WERI-Rb-1 (cell line): ENCODE data around the gene ZNF507.

ENCODE experiments used
- DNase-seq: peaks from one replicate; pipeline ENCODE4 v3.0.0-alpha.2; 2020
- H3K27ac ChIP-seq: fragments of 250-450 bp; sonication (Bioruptor Pico); 2 replicates; pipeline ENCODE4 v1.5.1; 2020; ENCODE audit warnings: mild to moderate bottlenecking, moderate library complexity
- H3K27me3 ChIP-seq: fragments of 250-450 bp; sonication (Bioruptor Pico); 2 replicates; pipeline ENCODE4 v1.5.1; 2021; ENCODE audit warnings: mild to moderate bottlenecking, low read depth, moderate library complexity; ENCODE audit not compliant: insufficient read depth, severe bottlenecking
- H3K36me3 ChIP-seq: fragments of 250-450 bp; sonication (Bioruptor Pico); 2 replicates; pipeline ENCODE4 v1.5.1; 2020; ENCODE audit warnings: mild to moderate bottlenecking, moderate library complexity
- H3K4me3 ChIP-seq: 2 replicates; pipeline ENCODE4 v1.5.1; 2011; ENCODE audit warnings: low read depth, mild to moderate bottlenecking, control low read depth, low read length
- H3K9me3 ChIP-seq: fragments of 250-450 bp; sonication (Bioruptor Pico); 2 replicates; pipeline ENCODE4 v1.5.1; 2021; ENCODE audit warnings: mild to moderate bottlenecking, moderate library complexity; ENCODE audit not compliant: severe bottlenecking
- TF ChIP-seq, protein P1 (sequence below): IDR thresholded peaks from 2 replicates; pipeline ENCODE4 v1.5.1; 2011; ENCODE audit warnings: low read depth, mild to moderate bottlenecking, control low read depth, inconsistent platforms, low read length

ZNF507 gene

DNA sequence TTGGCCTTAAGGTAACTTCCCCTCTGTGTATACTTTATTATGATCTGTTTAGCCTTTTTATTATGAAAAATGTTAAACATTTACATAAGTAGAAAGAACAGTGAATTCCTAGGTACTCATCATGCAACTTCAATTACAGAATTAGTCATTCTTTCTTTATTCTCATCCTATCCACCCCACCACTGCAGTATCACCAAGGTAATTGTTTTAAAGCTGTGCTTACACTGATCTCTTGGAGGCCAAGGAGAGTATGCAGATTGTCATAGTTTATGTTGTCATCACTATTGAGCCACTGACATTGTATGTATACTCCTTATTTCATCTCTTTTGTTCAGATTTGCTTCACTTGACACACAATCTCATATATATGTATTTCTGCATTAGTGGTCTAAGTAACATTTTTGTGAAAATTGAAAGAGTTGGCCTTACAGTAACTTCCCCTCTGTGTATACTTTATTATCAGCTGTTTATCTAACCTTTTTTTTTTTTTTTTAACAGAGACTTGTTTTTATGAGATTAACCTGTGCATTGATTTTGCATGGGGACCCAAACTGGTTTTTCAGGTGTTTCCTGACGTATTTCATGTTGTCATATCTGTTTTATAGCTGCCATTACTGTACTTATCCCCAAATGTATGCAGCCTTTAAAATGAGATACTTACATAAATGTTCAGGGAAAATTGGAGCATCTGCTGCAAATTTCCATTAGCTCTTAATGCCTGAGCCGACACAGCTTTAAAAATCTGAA is 4.5 kb downstream of the ZNF507 start:
- Histone ChIP-seq H3K4me3 (no peak overlapping the region), H3K27ac (no peak overlapping the region), H3K27me3 (no peaks in the 10 kb centered on the region), H3K36me3 (peaks cover 57% of the 10 kb centered on the region), H3K9me3 (peaks cover 1% of the 10 kb centered on the region)
- DNase-seq = no peak
- TF ChIP-seq, protein P1, sequence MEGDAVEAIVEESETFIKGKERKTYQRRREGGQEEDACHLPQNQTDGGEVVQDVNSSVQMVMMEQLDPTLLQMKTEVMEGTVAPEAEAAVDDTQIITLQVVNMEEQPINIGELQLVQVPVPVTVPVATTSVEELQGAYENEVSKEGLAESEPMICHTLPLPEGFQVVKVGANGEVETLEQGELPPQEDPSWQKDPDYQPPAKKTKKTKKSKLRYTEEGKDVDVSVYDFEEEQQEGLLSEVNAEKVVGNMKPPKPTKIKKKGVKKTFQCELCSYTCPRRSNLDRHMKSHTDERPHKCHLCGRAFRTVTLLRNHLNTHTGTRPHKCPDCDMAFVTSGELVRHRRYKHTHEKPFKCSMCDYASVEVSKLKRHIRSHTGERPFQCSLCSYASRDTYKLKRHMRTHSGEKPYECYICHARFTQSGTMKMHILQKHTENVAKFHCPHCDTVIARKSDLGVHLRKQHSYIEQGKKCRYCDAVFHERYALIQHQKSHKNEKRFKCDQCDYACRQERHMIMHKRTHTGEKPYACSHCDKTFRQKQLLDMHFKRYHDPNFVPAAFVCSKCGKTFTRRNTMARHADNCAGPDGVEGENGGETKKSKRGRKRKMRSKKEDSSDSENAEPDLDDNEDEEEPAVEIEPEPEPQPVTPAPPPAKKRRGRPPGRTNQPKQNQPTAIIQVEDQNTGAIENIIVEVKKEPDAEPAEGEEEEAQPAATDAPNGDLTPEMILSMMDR = no peak

DNA sequence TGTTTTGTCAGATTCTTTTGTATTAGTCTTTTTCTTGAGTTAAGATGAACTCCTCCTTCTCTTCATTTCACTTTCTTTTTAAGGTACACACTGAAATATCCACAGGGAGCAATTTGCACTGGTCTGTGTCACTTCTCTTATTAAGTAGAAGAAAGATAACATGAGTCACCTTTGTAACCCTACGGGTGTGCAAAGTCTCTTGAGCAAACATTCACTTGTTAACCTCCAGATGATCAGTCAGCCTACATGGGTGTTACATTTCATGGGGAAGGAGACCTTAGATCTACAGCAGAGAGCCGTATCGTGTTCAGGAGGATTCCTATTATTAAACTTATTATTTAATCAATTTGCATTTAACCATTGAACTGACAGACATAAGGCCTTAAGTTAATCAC is 5.1 kb downstream of the ZNF507 start:
- no peaks in the 10 kb centered on the region for H3K27me3 ChIP-seq
- DNase-seq = no peak

DNA sequence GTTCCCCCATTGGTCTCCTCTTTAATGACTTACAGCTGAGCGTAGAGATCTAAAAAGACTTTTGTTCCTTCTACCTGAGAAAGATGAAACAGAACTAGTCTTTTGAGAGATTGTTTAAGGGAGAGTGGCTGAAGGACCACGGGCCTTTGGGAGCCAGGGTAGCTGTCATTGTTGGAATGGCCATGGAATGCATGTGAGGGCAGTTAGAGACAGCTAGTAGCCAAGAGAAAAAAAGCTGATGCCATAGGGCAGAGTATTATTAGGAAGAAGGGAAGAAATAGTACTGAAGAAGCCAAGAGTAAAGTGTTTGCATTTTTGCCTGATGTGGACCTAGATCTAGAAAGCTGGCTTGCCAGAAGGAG is 5.6 kb downstream of the ZNF507 start:
- Histone ChIP-seq H3K27me3 (no peaks in the 10 kb centered on the region), H3K27ac (no peak overlapping the region), H3K9me3 (no peaks in the 10 kb centered on the region), H3K36me3 (peaks cover 62% of the 10 kb centered on the region), H3K4me3 (no peak overlapping the region)
- no peak for DNase-seq
- TF ChIP-seq, protein P1 = no peak

More for the DNA sequence above, 5.1 kb downstream of the ZNF507 start:
- Histone ChIP-seq H3K4me3 (no peak overlapping the region), H3K27ac (no peak overlapping the region), H3K9me3 (no peaks in the 10 kb centered on the region), H3K36me3 (peaks cover 62% of the 10 kb centered on the region)
- TF ChIP-seq, protein P1 = no peak

DNA sequence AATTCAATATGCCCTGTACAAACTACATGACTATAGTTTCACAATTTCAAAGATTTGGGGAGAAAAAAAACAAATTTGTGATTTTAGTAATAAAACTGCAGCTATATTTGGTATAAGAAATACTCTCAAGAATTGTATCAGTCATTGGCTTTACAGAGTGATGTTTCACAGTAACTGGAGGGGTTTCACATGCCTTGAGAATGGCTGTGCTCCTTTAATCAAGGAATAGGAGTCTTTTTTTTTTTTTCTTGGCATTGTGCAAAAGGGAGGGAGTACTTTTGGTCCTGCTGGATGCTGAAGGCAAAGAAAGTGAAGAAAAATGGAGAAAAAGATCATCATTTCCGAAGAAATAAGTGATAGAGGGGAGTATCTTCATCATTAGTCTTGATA is 6.8 kb downstream of the ZNF507 start:
- H3K9me3 ChIP-seq = no peaks in the 10 kb centered on the region
- TF ChIP-seq, protein P1 = no peak
- H3K27me3 ChIP-seq = no peaks in the 10 kb centered on the region
- H3K4me3 ChIP-seq = no peak overlapping the region
- no peak for DNase-seq
- H3K27ac ChIP-seq = no peak overlapping the region
- peaks cover 70% of the 10 kb centered on the region for H3K36me3 ChIP-seq

DNA sequence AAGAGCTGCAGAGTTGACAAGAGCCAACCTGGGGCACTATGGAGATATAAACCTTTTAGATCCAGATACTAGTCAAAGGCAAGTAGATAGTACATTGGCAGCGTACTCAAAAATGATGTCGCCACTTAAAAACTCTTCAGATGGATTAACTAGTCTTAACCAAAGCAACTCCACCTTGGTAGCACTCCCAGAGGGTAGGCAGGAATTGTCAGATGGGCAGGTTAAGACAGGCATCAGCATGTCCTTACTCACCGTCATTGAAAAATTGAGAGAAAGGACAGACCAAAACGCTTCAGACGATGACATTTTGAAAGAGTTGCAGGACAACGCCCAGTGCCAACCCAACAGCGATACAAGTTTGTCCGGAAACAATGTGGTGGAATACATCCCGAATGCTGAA is 8.9 kb downstream of the ZNF507 start:
- Histone ChIP-seq H3K4me3 (no peak overlapping the region), H3K27ac (no peak overlapping the region), H3K27me3 (no peaks in the 10 kb centered on the region), H3K9me3 (no peaks in the 10 kb centered on the region), H3K36me3 (peaks cover 68% of the 10 kb centered on the region)
- TF ChIP-seq, protein P1 = no peak
- DNase-seq = no peak

DNA sequence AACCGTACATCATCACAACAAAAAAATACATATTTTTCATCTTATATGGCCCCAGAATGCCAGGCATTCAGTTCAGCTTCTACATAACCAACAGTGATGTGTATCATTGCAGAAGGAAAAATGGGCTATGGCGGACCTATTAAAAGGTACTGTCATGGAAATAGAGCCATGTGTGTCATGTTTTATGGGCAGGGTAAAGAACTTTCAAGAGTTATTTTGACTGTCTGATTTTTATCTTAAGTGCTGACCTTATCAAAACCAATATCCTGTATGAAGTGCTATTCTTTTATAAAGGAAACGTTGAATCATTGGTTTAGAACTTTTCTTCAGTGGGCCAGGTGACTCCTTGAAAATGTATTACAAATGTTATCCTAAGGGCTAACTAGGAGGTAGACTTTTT is 9.9 kb downstream of the ZNF507 start:
- Histone ChIP-seq H3K27ac (no peak overlapping the region), H3K4me3 (no peak overlapping the region), H3K27me3 (no peaks in the 10 kb centered on the region), H3K9me3 (no peaks in the 10 kb centered on the region), H3K36me3 (peaks cover 71% of the 10 kb centered on the region)
- TF ChIP-seq, protein P1 = no peak
- DNase-seq = no peak
